ENCODE measurements around the gene ZCCHC7. TPM values are rescaled to one million over a fixed set of nuclear protein-coding genes. Genes with fewer than 3 reads are reported as not detected.

ZCCHC7 gene
- total and polyA plus RNA-seq, 10 of the 15 experiments (the other 5 are each of a cell fraction or from before 2014, with no cell fraction given), result 42.9 to 178 (median 53.3) TPM

GRCh38 chr9:37212435-37212834 lies 92.1 kb downstream of the ZCCHC7 start:
- Histone ChIP-seq H3K9me3 (replicated peaks; ENCODE audit: control insufficient read depth, insufficient read depth, low read length) (no peaks in the 10 kb centered on the region; the same call in 2 of the 3 replicates), H3K36me3 (ENCODE audit: control insufficient read depth in 2 of 2, insufficient read depth in 2 of 2, low read length in 1 of 2) (no peaks in the 10 kb centered on the region), H3K9ac (ENCODE audit: control insufficient read depth, insufficient read depth, low read length) (no peak overlapping the region; the same call in 1 of the 2 replicates), H3K27me3 (replicated peaks in 1 of 2; ENCODE audit: control insufficient read depth in 2 of 2, insufficient read depth in 2 of 2, low read length in 1 of 2) (no peaks in the 10 kb centered on the region), H3K4me1 (ENCODE audit: control insufficient read depth, insufficient read depth, low read length) (peaks cover 24% of the 10 kb centered on the region), H3K4me3 (0 out of 2 replicates have a peak overlapping the region, but pooled peaks have one; percentile 19), H3K27ac (ENCODE audit: control insufficient read depth, insufficient read depth) (peak overlapping the region; percentile 22), H2AFZ (ENCODE audit: control insufficient read depth, low read depth, low read length) (no peak overlapping the region), H3K4me2 (ENCODE audit: control insufficient read depth, insufficient read depth) (peak overlapping the region; percentile 30), H3K79me2 (ENCODE audit: control insufficient read depth, insufficient read depth, low read length) (peaks cover 69% of the 10 kb centered on the region), H4K20me1 (ENCODE audit: control insufficient read depth, insufficient read depth) (no peaks in the 10 kb centered on the region)
- CTCF ChIA-PET, result interaction anchor here (1.3 to 2.1 kb wide), 4 partner anchors 19 to 75 kb away, joined by 3 to 8 read pairs (median 4); no protein-coding TSS in a partner anchor
- RAD21 ChIA-PET (ENCODE audit: unreplicated experiment), result interaction anchor here (1.0 to 2.9 kb wide), 11 partner anchors 14 to 217 kb away, joined by 3 to 10 read pairs (median 4); no protein-coding TSS in a partner anchor
- FAIRE-seq, result no peak
- intact Hi-C loops (cut with micrococcal nuclease; ENCODE audit: unreplicated experiment) (loop anchor here (5.0 kb wide), 1 partner anchor 80 kb away; no protein-coding TSS in a partner anchor), in situ Hi-C loops (cut with MboI) (no loop called here)
- 0 out of 3 replicates have a peak, but pooled peaks have one; percentile 6 for ATAC-seq
- no TSS peak for BruUV-seq (replicated peaks)
- DNase-seq (ENCODE audit: low read depth, low spot score), result no peak
- 73% methylated on average over 2 of the region's 2 CpGs for WGBS (ENCODE audit: insufficient coverage, insufficient replicate concordance, low lambda C conversion rate, missing lambda C conversion rate)
- no peak for TF ChIP-seq EZH2 (IDR thresholded peaks at IDR 0.05; ENCODE audit: borderline replicate concordance, control insufficient read depth, low read depth, low read length)
- TF ChIP-seq HSF1 (IDR thresholded peaks at IDR 0.05; ENCODE audit: low read depth, low read length), result no peak
- TF ChIP-seq E4F1 (IDR thresholded peaks at IDR 0.05; ENCODE audit: borderline replicate concordance, partially characterized antibody), result no peak
- no peak for TF ChIP-seq RAD51 (IDR thresholded peaks at IDR 0.05)
- TF ChIP-seq ATF7 (IDR thresholded peaks at IDR 0.05; ENCODE audit: low read depth), result no peak
- TF ChIP-seq MLLT1 (IDR thresholded peaks at IDR 0.05), result peak; percentile 91
- no peak for TF ChIP-seq PAX5 (IDR thresholded peaks at IDR 0.05; ENCODE audit: borderline replicate concordance, low read depth, low read length)
- POLR2A ChIA-PET, result interaction anchor here (0.9 to 2.1 kb wide), 7 partner anchors 8 to 132 kb away, joined by 3 to 6 read pairs (median 4); no protein-coding TSS in a partner anchor
- SMC1A ChIA-PET (ENCODE audit: uncharacterized antibody, unreplicated experiment), result interaction anchor here (0.8 to 6.1 kb wide), 19 partner anchors 11 to 130 kb away, joined by 3 to 85 read pairs (median 6); no protein-coding TSS in a partner anchor

All from GM12878 (cell line).